Measurements from ENCODE around the gene NPVF.

The NPVF gene

GRCh38 chr7:25249772-25250171, 21.5 kb upstream of the NPVF start:
- DNase-seq (ENCODE audit: low spot score) = no peak
- no peak for TF ChIP-seq CTCF (IDR thresholded peaks at IDR 0.05; ENCODE audit: extremely low read depth, insufficient read depth, missing control alignments)
- in situ Hi-C loops (cut with MboI; ENCODE audit: low pct_unique_long_range_greater_than_20kb, low sequenced_read_pairs, unreplicated experiment) = loop anchor here (25.0 kb wide), 1 partner anchor 138 kb away; no protein-coding TSS in a partner anchor

DNA sequence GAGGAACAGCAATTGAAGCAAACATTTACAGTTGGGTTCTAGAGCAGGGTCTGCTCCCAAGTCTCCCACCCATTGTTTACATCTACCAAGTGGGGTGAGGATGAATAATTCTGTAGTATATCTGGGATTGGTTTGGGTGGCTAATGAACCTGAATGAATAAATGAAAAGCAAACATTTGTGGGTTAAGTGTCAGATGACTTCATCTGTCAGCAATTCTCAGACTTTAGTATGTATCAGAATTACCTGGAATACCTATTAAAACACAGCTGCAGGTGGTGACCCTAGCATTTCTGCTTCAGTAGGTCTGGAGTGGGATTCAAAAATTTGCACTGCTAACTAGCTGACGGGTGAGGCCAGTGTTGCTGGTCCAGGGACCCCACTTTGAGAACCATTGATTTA, 18.0 kb upstream of the NPVF start:
- in situ Hi-C loops (cut with MboI; ENCODE audit: low pct_unique_long_range_greater_than_20kb, low sequenced_read_pairs, unreplicated experiment) = no loop called here
- no peak for TF ChIP-seq CTCF (IDR thresholded peaks at IDR 0.05; ENCODE audit: extremely low read depth, insufficient read depth, missing control alignments)
- no peak for DNase-seq (ENCODE audit: low spot score)

GRCh38 chr7:25244254-25245033, 16.2 kb upstream of the NPVF start:
- in situ Hi-C loops (cut with MboI; ENCODE audit: low pct_unique_long_range_greater_than_20kb, low sequenced_read_pairs, unreplicated experiment) = no loop called here
- no peak for TF ChIP-seq CTCF (IDR thresholded peaks at IDR 0.05; ENCODE audit: extremely low read depth, insufficient read depth, missing control alignments)
- no peak for DNase-seq (ENCODE audit: low spot score)

DNA sequence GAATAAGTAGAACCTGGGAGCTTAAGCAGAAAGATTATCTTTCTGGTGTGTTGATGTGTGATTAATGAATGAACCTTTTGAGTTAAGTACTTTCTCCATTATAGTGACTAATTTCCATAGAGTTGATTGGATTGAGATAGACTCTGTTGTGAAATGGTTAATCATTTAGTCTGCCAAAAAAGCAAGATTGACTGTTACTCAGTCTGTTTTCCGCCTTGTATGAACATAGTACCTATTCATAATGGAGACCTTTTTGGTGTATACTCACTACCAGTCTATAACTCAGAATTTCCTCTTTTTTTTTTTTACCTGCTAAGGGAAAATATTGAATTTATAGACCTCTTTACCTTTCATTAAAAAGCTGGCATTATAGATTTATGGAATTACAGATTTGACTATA, 14.4 kb upstream of the NPVF start:
- DNase-seq (ENCODE audit: low spot score) = no peak
- no peak for TF ChIP-seq CTCF (IDR thresholded peaks at IDR 0.05; ENCODE audit: extremely low read depth, insufficient read depth, missing control alignments)
- in situ Hi-C loops (cut with MboI; ENCODE audit: low pct_unique_long_range_greater_than_20kb, low sequenced_read_pairs, unreplicated experiment) = no loop called here

DNA sequence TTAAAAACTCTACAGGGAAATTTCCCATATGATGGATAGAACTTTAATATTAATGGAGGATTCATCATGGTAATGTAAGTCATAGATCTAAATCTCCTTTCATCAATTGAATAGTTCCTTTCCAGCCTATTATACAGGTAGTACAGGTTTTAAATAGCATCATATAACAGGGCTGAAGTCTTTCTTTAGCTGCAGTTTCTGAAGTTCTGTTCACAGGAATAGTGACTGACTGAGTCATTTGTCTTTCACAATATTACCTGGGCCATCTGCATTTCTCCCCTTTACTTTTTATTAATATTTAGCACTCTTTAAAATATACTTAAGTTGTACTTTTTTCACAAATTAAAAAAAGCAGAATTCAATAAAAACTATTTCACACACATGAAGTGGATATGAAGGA, 12.6 kb upstream of the NPVF start:
- no peak for TF ChIP-seq CTCF (IDR thresholded peaks at IDR 0.05; ENCODE audit: extremely low read depth, insufficient read depth, missing control alignments)
- in situ Hi-C loops (cut with MboI; ENCODE audit: low pct_unique_long_range_greater_than_20kb, low sequenced_read_pairs, unreplicated experiment) = no loop called here
- no peak for DNase-seq (ENCODE audit: low spot score)

- no peak for TF ChIP-seq CTCF (IDR thresholded peaks at IDR 0.05; ENCODE audit: extremely low read depth, insufficient read depth, missing control alignments)
- DNase-seq (ENCODE audit: low spot score) = no peak
- in situ Hi-C loops (cut with MboI; ENCODE audit: low pct_unique_long_range_greater_than_20kb, low sequenced_read_pairs, unreplicated experiment) = no loop called here
Measured at GRCh38 chr7:25240340-25240739, 12.1 kb upstream of the NPVF start.
